Activated CD4-positive, CD25-positive, alpha-beta regulatory T cell treated with anti-CD3 and anti-CD28 coated beads, Interleukin-2, amount 50 U/mL, for 24 hours (primary cell): ENCODE results near the gene BMS1.
A peak's percentile ranks its signal among the peaks of the same experiment; 100 is the strongest.
"Not testable (repeated sequence)": the region's sequence is repeated elsewhere in the genome, so short reads cannot be mapped to it uniquely, and the experiment has no call there.

ENCODE experiments used
- ATAC-seq, 2 donors: fragments of 150-1000 bp; cut with Tn5 transposase; one replicate each; pipeline ENCODE4 v1.10.0; 2021; ENCODE audit warnings: mild to moderate bottlenecking in 1 of 2, moderate library complexity in 1 of 2

BMS1 gene

GRCh38 chr10:42866115-42866995 lies 83.8 kb downstream of the BMS1 start:
- peak in 1 of 2 donors; percentile 63 for ATAC-seq

GRCh38 chr10:42867571-42867970 lies 85.0 kb downstream of the BMS1 start:
- ATAC-seq = no peak

GRCh38 chr10:42868530-42868929 lies 85.9 kb downstream of the BMS1 start:
- ATAC-seq = no peak

GRCh38 chr10:42869977-42870350 lies 87.4 kb downstream of the BMS1 start:
- no peak for ATAC-seq

GRCh38 chr10:42871138-42871641 lies 88.6 kb downstream of the BMS1 start:
- not testable (repeated sequence) for ATAC-seq

- no peak for ATAC-seq
These were observed 89.2 kb downstream of the BMS1 start for GRCh38 chr10:42871823-42872222.

GRCh38 chr10:42872865-42873435 lies 90.4 kb downstream of the BMS1 start:
- no peak for ATAC-seq

GRCh38 chr10:42874713-42875387 lies 92.3 kb downstream of the BMS1 start:
- ATAC-seq = no peak

- ATAC-seq = no peak
These were observed 92.8 kb downstream of the BMS1 start for GRCh38 chr10:42875388-42875755.

- ATAC-seq = no peak
These were observed 93.3 kb downstream of the BMS1 start for GRCh38 chr10:42875798-42876341.

- ATAC-seq = no peak
These were observed 93.9 kb downstream of the BMS1 start for GRCh38 chr10:42876476-42876875.

- no peak for ATAC-seq
These were observed 94.3 kb downstream of the BMS1 start for GRCh38 chr10:42876945-42877344.

GRCh38 chr10:42877496-42878030 lies 95.0 kb downstream of the BMS1 start:
- ATAC-seq = no peak

GRCh38 chr10:42878134-42878820 lies 95.7 kb downstream of the BMS1 start:
- ATAC-seq = no peak

- ATAC-seq = no peak
These were observed 96.2 kb downstream of the BMS1 start for GRCh38 chr10:42878821-42879195.

GRCh38 chr10:42879380-42880254 lies 97.0 kb downstream of the BMS1 start:
- no peak for ATAC-seq

- ATAC-seq = no peak
These were observed 97.6 kb downstream of the BMS1 start for GRCh38 chr10:42880255-42880620.

GRCh38 chr10:42882597-42882996 lies 100.0 kb downstream of the BMS1 start:
- ATAC-seq = no peak
